ENCODE data around the gene FAM50B.

FAM50B gene

DNA sequence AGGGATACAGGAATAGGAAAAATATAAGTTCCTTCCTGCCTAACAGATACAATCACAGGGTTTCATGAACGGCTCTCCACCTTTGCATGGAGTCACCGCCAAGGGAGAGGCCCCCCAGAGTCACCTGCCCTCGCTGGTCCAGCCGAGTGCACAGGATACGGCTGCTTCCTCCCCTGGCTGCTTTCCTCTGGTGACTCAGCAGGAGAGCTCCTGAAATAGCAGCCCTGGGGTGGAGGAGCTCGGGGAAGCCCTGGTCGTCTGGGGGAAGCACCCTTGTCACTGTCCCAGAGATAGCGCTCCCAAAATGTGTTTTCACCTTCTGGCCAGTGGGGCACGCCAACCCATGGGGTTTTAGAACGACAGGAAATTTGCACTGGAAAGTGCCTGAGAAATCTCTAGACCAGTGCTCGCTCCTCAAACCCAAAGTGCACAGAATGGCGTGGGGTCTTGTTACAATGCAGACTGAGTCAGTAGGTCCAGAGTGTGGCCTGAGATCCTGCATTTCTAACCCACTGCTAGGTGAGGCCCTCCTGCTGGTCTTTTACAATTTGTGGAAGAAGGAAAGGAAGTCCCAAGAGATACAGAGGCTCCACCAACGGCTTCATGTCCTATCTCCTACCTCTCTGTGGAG, 35.9 kb upstream of the FAM50B start:
- no peak for TF ChIP-seq ZNF202 (tag by site-specific recombination; IDR thresholded peaks at IDR 0.05; ENCODE audit: borderline replicate concordance)
- TF ChIP-seq GLIS1 (tag by site-specific recombination; IDR thresholded peaks at IDR 0.05) = peak; percentile 84
- TF ChIP-seq ZBTB11 (tag by site-specific recombination; conservative IDR thresholded peaks at IDR 0.05; ENCODE audit: low read depth) = no peak
- TF ChIP-seq ZNF174 (tag by site-specific recombination; IDR thresholded peaks at IDR 0.05) = no peak
- no peak for TF ChIP-seq YY2 (tag by site-specific recombination; IDR thresholded peaks at IDR 0.05)
- 0 out of 2 replicates have a peak, but pooled peaks have one; percentile 14 for TF ChIP-seq ZNF423 (tag by site-specific recombination; IDR thresholded peaks at IDR 0.05)
- peak; percentile 85 for TF ChIP-seq ZIC2 (tag by site-specific recombination; IDR thresholded peaks at IDR 0.05)
- Histone ChIP-seq H3K27ac (ENCODE audit: extremely low read depth, low read depth, low read length) (no peak overlapping the region), H3K36me3 (ENCODE audit: control insufficient read depth in 2 of 2, insufficient read depth in 1 of 2, low read length in 2 of 2) (no peaks in the 10 kb centered on the region), H3K4me3 (ENCODE audit: low read depth, low read length) (no peak overlapping the region), H3K9me3 (ENCODE audit: control insufficient read depth, insufficient read depth, low read depth, low read length) (no peaks in the 10 kb centered on the region), H3K4me1 (ENCODE audit: control insufficient read depth, insufficient read depth, low read length) (peaks cover 4% of the 10 kb centered on the region; the same call in 1 of the 2 replicates)
- POLR2A ChIA-PET = no interaction called here
- CTCF ChIA-PET = interaction anchor here (1.1 kb wide), 1 partner anchor 13 kb away, joined by 5 read pairs; no protein-coding TSS in a partner anchor

DNA sequence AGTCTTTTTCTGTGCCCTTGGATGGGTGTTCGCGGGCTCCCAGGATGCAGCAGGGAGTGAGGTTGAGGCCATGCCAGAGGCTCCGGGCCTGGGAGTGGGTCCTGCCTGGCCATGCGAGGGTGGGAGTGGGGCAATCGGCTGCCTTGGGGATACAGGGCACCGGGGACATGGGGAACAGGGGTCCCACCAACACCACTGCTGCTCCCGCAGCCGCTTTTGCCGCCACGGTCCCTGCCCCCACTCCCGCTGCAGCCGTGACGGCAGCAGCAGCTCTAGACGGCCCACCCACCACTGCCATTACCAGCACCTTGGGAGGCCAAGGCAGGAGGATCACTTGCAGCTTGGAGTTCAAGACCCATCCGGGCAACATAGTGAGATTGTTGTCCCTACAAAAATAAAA, 35.3 kb upstream of the FAM50B start:
- Histone ChIP-seq H3K4me1 (ENCODE audit: control insufficient read depth, insufficient read depth, low read length) (peaks cover 4% of the 10 kb centered on the region; the same call in 1 of the 2 replicates), H3K4me3 (ENCODE audit: low read depth, low read length) (no peak overlapping the region), H3K27ac (ENCODE audit: extremely low read depth, low read depth, low read length) (no peak overlapping the region), H3K9me3 (ENCODE audit: control insufficient read depth, insufficient read depth, low read depth, low read length) (no peaks in the 10 kb centered on the region), H3K36me3 (ENCODE audit: control insufficient read depth in 2 of 2, insufficient read depth in 1 of 2, low read length in 2 of 2) (no peaks in the 10 kb centered on the region)
- ChIA-PET POLR2A (interaction anchor here (1.2 kb wide), 1 partner anchor 64 kb away, joined by 3 read pairs; no protein-coding TSS in a partner anchor), CTCF (interaction anchor here (0.6 to 1.4 kb wide), 2 partner anchors 35 to 46 kb away, joined by 3 to 12 read pairs; partner anchors contain the start of gene FAM50B)
- TF ChIP-seq ZFP37 (tag by site-specific recombination; IDR thresholded peaks at IDR 0.05) = no peak
- no peak for TF ChIP-seq KLF17 (tag by site-specific recombination; IDR thresholded peaks at IDR 0.05)
- no peak for TF ChIP-seq TRIM28 (IDR thresholded peaks at IDR 0.05; ENCODE audit: borderline replicate concordance, low read length)

DNA sequence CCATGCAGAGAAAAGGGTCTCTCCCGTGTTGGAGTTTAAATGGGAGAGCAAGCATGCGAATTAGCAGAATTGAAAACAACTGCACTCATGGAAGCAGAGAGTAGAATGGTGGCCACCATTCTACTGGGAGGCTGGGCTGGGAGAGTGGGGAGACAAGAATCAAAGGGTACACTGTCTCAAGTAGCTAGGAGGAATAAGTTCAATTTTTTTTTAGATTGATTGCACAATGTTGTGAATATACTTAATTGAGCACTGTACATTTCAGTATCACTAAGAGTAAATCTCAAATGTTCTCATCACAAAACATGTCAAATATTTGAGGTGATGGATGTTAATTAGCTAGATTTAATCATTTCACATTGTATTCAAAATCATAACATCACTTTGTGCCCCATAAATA, 34.6 kb upstream of the FAM50B start:
- Histone ChIP-seq H3K4me3 (ENCODE audit: low read depth, low read length) (no peak overlapping the region), H3K27ac (ENCODE audit: extremely low read depth, low read depth, low read length) (no peak overlapping the region), H3K36me3 (ENCODE audit: control insufficient read depth in 2 of 2, insufficient read depth in 1 of 2, low read length in 2 of 2) (no peaks in the 10 kb centered on the region), H3K9me3 (ENCODE audit: control insufficient read depth, insufficient read depth, low read depth, low read length) (no peaks in the 10 kb centered on the region), H3K4me1 (ENCODE audit: control insufficient read depth, insufficient read depth, low read length) (peaks cover 4% of the 10 kb centered on the region; the same call in 1 of the 2 replicates)
- POLR2A ChIA-PET = interaction anchor here (0.7 to 1.2 kb wide), 2 partner anchors 27 to 65 kb away, joined by 3 read pairs; no protein-coding TSS in a partner anchor
- no peak for TF ChIP-seq ZNF610 (tag by site-specific recombination; IDR thresholded peaks at IDR 0.05; ENCODE audit: borderline replicate concordance)
- no peak for TF ChIP-seq ZNF19 (tag by site-specific recombination; IDR thresholded peaks at IDR 0.05; ENCODE audit: low read depth)
- no peak for TF ChIP-seq ZNF10 (tag by site-specific recombination; IDR thresholded peaks at IDR 0.05)
- no peak for TF ChIP-seq ZNF658 (tag by site-specific recombination; IDR thresholded peaks at IDR 0.05)
- TF ChIP-seq ZNF792 (tag by site-specific recombination; IDR thresholded peaks at IDR 0.05) = no peak
- TF ChIP-seq ZNF354C (tag by site-specific recombination; IDR thresholded peaks at IDR 0.05; ENCODE audit: borderline replicate concordance, low read depth) = no peak
- TF ChIP-seq ZNF174 (tag by site-specific recombination; IDR thresholded peaks at IDR 0.05) = no peak
- CTCF ChIA-PET = interaction anchor here (0.6 to 1.8 kb wide), 4 partner anchors 13 to 1751 kb away, joined by 3 to 12 read pairs (median 4); partner anchors contain the start of gene FAM50B
